Stimulated activated CD4-positive, alpha-beta T cell treated with anti-CD3 and anti-CD28 coated beads, Interleukin-12 subunit alpha, Interleukin-12 subunit beta, amount 100 ng/mL, for 24 hours (primary cell): ENCODE measurements around the gene GMPS.
"Not testable (repeated sequence)": the region's sequence is repeated elsewhere in the genome, so short reads cannot be mapped to it uniquely, and the experiment has no call there.

Experiments
- DNase-seq, 2 experiments: peaks; one replicate each; pipeline ENCODE4 v3.0.0-alpha.2; 2020; ENCODE audit warnings: low read depth in 2 of 2

Gene GMPS

GRCh38 chr3:155870133-155870944 lies at the start of gene GMPS:
Gene GMPS (plus strand): TSS chr3:155870650. CDS start chr3:155870871, 221 bp downstream.
- peak; percentile 92 to 95 for DNase-seq

GRCh38 chr3:155828490-155829098 lies 41.9 kb upstream of the GMPS start:
- DNase-seq = not testable (repeated sequence)

- DNase-seq = no peak
These were observed 34.9 kb upstream of the GMPS start for GRCh38 chr3:155835341-155836071.

GRCh38 chr3:155843569-155843968 lies 26.9 kb upstream of the GMPS start:
- DNase-seq = no peak

GRCh38 chr3:155846119-155846518 lies 24.3 kb upstream of the GMPS start:
- DNase-seq = no peak

GRCh38 chr3:155847993-155848392 lies 22.5 kb upstream of the GMPS start:
- DNase-seq = no peak

GRCh38 chr3:155849404-155849803 lies 21.0 kb upstream of the GMPS start:
- DNase-seq = not testable (repeated sequence)

- no peak for DNase-seq
These were observed 18.1 kb upstream of the GMPS start for GRCh38 chr3:155852341-155852740.

GRCh38 chr3:155853214-155854140 lies 17.0 kb upstream of the GMPS start:
- peak in 1 of 2 experiments; percentile 15 for DNase-seq

GRCh38 chr3:155854141-155854940 lies 16.1 kb upstream of the GMPS start, which contains the start of gene SLC33A1:
Gene SLC33A1 (minus strand): TSS chr3:155854427. CDS start chr3:155853997, 430 bp downstream.
- peak; percentile 97 to 99 for DNase-seq

GRCh38 chr3:155859859-155860258 lies 10.6 kb upstream of the GMPS start:
- DNase-seq = no peak

GRCh38 chr3:155860424-155860823 lies 10.0 kb upstream of the GMPS start:
- DNase-seq = not testable (repeated sequence)

- no peak for DNase-seq
These were observed 8.8 kb upstream of the GMPS start for GRCh38 chr3:155861476-155862183.

- peak in 1 of 2 experiments; percentile 31 for DNase-seq
These were observed 8.0 kb upstream of the GMPS start for GRCh38 chr3:155862290-155862982.

GRCh38 chr3:155863072-155863784 lies 7.2 kb upstream of the GMPS start:
- DNase-seq = no peak

GRCh38 chr3:155869691-155870090 lies 759 bp upstream of the GMPS start:
- DNase-seq = no peak

- DNase-seq = peak; percentile 17 to 41
These were observed 695 bp downstream of the GMPS start for GRCh38 chr3:155870945-155871745.

- no peak for DNase-seq
These were observed 1.3 kb downstream of the GMPS start for GRCh38 chr3:155871746-155872158.
